GM12878 (cell line): ENCODE results near the gene C5orf15. TPM values are rescaled to one million over a fixed set of nuclear protein-coding genes. Genes with fewer than 3 reads are reported as not detected.

ENCODE experiments used
- CEBPZ ChIP-seq: fragments of 150-350 bp; IDR thresholded peaks from 2 replicates; pipeline ENCODE4 v1.6.1; 2016; ENCODE audit warnings: low read depth, low read length
- MEF2A ChIP-seq: IDR thresholded peaks from 2 replicates; pipeline ENCODE4 v1.6.1; 2011; ENCODE audit warnings: low read depth, mild to moderate bottlenecking, low read length, moderate library complexity; ENCODE audit not compliant: insufficient read depth
- PKNOX1 ChIP-seq: fragments of 450-650 bp; IDR thresholded peaks from 2 replicates; pipeline ENCODE4 v1.6.1; 2016; ENCODE audit warnings: mild to moderate bottlenecking
- USF1 ChIP-seq: IDR thresholded peaks from 2 replicates; pipeline ENCODE4 v1.6.1; 2011; ENCODE audit warnings: borderline replicate concordance, low read depth, mild to moderate bottlenecking, moderate library complexity, mixed read lengths, low read length; ENCODE audit not compliant: insufficient read depth; ENCODE audit errors: extremely low read length
- ZNF207 ChIP-seq: fragments of 450-650 bp; IDR thresholded peaks from 2 replicates; pipeline ENCODE4 v1.6.1; 2014; ENCODE audit warnings: antibody characterized with exemption, mild to moderate bottlenecking, borderline replicate concordance
- polyA plus RNA-seq, 11 experiments: library from polyadenylated mRNA; depleted of rRNA in 4 of 11; unstranded in 6 of 11; stranded (reverse) in 5 of 11; fragments of >200 nt; fragmentation: Nextera tagmentation in 4 of 11; fragmentation: Illumina TruSeq in 1 of 11; extraction: Ambion mirVana in 4 of 11; extraction: Trizol in 1 of 11; gene quantifications; 1 replicate in 1 of 11; 2 replicates in 10 of 11; pipeline versions ENCODE4 v1.2.1 to v1.2.3, GENCODE V29; 2011 to 2016; ENCODE audit warnings: inconsistent platforms in 2 of 11, missing spikeins in 2 of 11, low read depth in 1 of 11
- total RNA-seq, 4 experiments: library from RNA; depleted of rRNA in 3 of 4; stranded (reverse); fragments of >200 nt in 3 of 4; fragmentation: Illumina TruSeq in 1 of 4; extraction: Trizol in 1 of 4; gene quantifications; 2 replicates each; pipeline versions ENCODE4 v1.2.1 to v1.2.3, GENCODE V29; 2013 to 2021

The C5orf15 gene
- total and polyA plus RNA-seq, 10 of the 15 experiments (the other 5 are each of a cell fraction or from before 2014, with no cell fraction given), result 21.7 to 69.6 (median 46.0) TPM

- TF ChIP-seq CEBPZ (no peak), ZNF207 (no peak; the same call in 1 of the 2 replicates), PKNOX1 (peak; percentile 57), MEF2A (peak; percentile 68; the same call in 1 of the 2 replicates), USF1 (no peak)
- TF ChIP-seq, all 136 proteins: peak for 50
These were observed at the start of gene C5orf15 (continued) for GRCh38 chr5:133968204-133968980.
